Subcutaneous abdominal adipose tissue (tissue), 5 donors: Measurements from ENCODE around the gene AP5Z1.
"Not testable (repeated sequence)": the region's sequence is repeated elsewhere in the genome, so short reads cannot be mapped to it uniquely, and the experiment has no call there.

Experiments used
- H3K27ac ChIP-seq: one replicate; pipeline ENCODE4 v1.7.0; 2013; ENCODE audit warnings: low read depth, mild to moderate bottlenecking, inconsistent platforms, low read length, moderate library complexity
- H3K27me3 ChIP-seq, 5 donors: one replicate each; pipeline ENCODE4 v1.7.0; 2013; ENCODE audit warnings: low read length in 5 of 5, inconsistent platforms in 1 of 5; ENCODE audit not compliant: control insufficient read depth in 5 of 5, insufficient read depth in 4 of 5
- H3K36me3 ChIP-seq, 5 donors: one replicate each; pipeline ENCODE4 v1.7.0; 2013; ENCODE audit warnings: low read length in 5 of 5; ENCODE audit not compliant: control insufficient read depth in 5 of 5, insufficient read depth in 5 of 5
- H3K4me1 ChIP-seq, 5 donors: one replicate each; pipeline ENCODE4 v1.7.0; 2013; ENCODE audit warnings: low read length in 5 of 5, mild to moderate bottlenecking in 3 of 5, moderate library complexity in 1 of 5; ENCODE audit not compliant: control insufficient read depth in 5 of 5, insufficient read depth in 5 of 5
- H3K4me3 ChIP-seq, 5 donors: one replicate each; pipeline ENCODE4 v1.7.0; 2013; ENCODE audit warnings: low read length in 5 of 5, low read depth in 1 of 5
- H3K9ac ChIP-seq, 5 donors: one replicate each; pipeline ENCODE4 v1.7.0; 2013; ENCODE audit warnings: low read length in 5 of 5, mild to moderate bottlenecking in 4 of 5, moderate library complexity in 3 of 5
- H3K9me3 ChIP-seq, 5 donors: one replicate each; pipeline ENCODE4 v1.7.0; 2013; ENCODE audit warnings: low read length in 5 of 5; ENCODE audit not compliant: control insufficient read depth in 5 of 5
- donor health status: healthy.
- donor health status: healthy.
- donor health status: healthy.
- donor health status: healthy.
- donor health status: healthy.

AP5Z1 gene

DNA sequence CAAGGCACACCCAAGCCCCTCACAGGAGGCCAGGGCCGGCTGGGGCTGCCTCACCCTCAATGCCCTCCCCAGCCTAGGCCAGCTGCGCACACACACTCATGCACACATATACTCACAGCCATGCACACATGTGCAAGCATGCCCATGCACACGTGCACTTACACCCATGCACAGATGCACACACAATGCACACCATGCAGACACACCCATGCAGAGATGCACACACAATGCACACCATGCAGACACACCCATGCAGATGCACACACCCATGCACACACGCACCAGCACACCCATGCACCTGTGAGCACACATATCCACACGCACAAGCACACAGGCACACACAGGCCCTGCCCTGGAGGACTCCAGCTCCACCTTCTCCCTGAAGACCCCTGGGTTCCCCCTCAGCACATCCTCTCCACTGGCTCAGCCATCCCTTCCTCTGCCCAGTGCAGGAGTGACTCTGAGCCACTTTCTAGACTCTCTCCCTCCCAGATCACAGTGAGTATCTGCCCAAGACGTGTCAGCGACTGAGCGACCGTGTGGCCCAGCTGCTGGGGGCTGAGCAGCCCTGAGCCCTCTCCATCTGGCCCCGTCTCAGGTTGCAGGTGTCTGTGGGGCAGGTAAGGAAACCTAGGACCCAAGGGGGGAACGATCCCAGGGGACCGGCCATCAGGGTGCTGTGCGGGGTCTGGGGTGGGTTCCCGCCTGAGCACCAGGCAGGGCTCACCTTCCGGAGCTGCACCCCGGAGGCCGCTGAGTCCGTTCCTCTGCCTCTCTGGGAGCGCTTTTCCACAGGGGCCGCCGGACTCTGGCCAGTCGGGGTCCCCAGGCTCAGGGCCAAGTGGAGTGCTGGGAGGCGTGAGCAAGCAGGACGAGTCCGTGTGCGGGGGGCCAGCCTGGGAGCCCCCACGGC is 25.8 kb downstream of the AP5Z1 start:
- peaks cover 0 to 12% (median 8%) of the 10 kb centered on the region in 5 donors for H3K4me1 ChIP-seq
- no peaks in the 10 kb centered on the region for H3K9me3 ChIP-seq
- no peaks in the 10 kb centered on the region for H3K27me3 ChIP-seq
- no peak overlapping the region for H3K27ac ChIP-seq
- no peak overlapping the region for H3K4me3 ChIP-seq
- H3K36me3 ChIP-seq, result no peaks in the 10 kb centered on the region
- no peak overlapping the region for H3K9ac ChIP-seq

- no peaks in the 10 kb centered on the region for H3K9me3 ChIP-seq
- no peak overlapping the region for H3K9ac ChIP-seq
- H3K4me3 ChIP-seq, result no peak overlapping the region
- H3K27me3 ChIP-seq, result no peaks in the 10 kb centered on the region
- peaks cover 0 to 12% (median 8%) of the 10 kb centered on the region in 5 donors for H3K4me1 ChIP-seq
- H3K36me3 ChIP-seq, result no peaks in the 10 kb centered on the region
- no peak overlapping the region for H3K27ac ChIP-seq
Observed at GRCh38 chr7:4801839-4802231, 26.4 kb downstream of the AP5Z1 start.

DNA sequence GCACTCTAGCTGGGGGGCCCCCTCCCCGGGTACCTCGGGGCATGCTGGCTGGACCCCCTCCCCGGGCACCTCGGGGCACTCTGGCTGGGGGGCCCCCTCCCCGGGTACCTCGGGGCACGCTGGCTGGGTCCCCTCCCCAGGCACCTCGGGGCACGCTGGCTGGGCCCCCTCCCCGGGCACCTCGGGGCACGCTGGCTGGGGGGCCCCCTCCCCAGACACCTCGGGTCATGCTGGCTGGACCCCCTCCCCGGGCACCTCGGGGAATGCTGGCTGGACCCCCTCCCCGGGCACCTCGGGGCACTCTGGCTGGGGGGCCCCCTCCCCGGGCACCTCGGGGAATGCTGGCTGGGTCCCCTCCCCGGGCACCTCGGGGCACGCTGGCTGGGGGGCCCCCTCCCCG is 27.2 kb downstream of the AP5Z1 start:
- H3K4me3 ChIP-seq, H3K9ac ChIP-seq, H3K9me3 ChIP-seq, H3K27me3 ChIP-seq, H3K36me3 ChIP-seq, H3K27ac ChIP-seq: not testable (repeated sequence)
- H3K4me1 ChIP-seq, result peaks cover 0 to 12% (median 8%) of the 10 kb centered on the region in 5 donors

DNA sequence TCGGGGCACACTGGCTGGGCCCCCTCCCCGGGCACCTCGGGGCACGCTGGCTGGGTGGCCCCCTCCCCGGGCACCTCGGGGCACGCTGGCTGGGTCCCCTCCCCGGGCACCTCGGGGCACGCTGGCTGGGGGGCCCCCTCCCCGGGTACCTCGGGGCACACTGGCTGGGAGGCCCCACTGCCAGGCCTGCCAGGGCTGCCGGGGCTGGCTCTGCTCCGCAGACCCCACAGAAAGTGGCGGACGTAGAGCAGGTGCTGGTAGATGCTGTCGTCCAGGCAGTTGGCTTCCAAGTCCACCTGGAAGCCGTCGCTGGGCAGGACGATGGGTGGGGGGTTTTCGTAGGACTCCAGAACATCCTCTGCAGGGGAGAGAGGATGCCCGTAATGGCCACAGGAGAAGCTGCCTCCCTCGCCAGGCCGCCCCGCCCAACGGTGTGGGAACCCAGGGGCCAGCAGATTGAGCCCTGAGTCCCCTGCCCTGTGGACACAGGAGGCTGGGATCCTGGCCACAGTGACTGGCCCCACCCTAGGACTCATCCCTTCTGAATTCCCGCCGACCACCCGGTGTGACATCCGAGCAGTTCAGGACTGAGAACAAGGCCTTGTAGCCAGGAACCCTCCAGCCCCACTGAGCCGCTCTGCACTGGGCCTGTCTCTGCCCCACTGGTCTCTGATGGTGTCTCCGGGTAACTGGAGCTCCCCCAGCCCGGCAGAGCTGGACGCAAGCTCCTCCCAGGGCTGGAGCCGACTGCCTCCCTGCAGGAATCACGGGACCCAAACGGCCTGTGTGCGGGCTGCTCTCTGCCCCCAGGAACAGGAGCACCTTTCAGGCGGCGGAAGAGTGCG is 28.2 kb downstream of the AP5Z1 start:
- no peak overlapping the region for H3K9ac ChIP-seq
- H3K4me3 ChIP-seq, result no peak overlapping the region
- H3K9me3 ChIP-seq, result no peaks in the 10 kb centered on the region
- H3K27me3 ChIP-seq, result no peaks in the 10 kb centered on the region
- no peaks in the 10 kb centered on the region for H3K36me3 ChIP-seq
- H3K4me1 ChIP-seq, result peaks cover 0 to 7% (median 5%) of the 10 kb centered on the region in 5 donors
- H3K27ac ChIP-seq, result no peak overlapping the region

DNA sequence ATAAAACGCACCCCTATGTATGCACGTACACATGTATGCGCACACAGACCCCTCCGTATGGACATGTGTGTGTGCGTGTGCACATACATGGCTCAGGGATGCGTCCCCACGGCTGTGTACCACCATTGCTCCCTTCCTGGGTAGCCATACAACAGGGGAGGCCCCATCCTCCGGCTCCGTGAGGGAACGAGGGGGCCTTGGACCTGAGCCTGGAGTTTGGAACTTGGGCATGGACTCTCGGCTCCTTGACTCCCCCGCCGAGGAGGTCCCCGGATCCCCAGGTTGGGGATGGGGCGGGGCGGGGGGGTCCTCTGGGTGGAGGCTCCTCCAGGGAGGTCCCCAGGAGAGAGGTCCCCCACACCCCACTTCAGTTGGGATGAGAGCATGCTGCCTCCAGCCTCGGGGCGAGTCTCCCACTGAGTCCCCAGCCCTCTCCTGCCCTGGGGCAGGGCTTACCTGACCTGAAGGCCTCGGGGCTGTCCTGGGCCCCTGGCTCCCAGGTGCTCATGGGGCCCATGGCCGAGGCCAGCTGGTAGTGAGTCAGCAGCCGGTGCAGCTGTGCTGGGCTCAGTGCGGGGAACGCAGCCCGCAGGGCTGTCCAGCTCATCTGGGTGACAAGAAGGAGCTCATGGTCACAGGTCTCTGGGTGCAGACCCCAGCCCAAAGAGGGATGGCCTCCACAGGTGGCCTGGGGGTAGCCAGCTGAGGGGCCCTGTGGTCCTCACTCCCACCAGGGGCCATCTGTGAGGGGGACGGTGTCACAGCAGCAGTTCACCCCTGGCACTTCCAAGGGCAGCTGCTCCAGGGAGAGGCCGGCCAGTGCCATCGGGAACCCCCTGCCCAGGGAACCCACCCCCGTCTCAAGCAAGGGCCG is 29.9 kb downstream of the AP5Z1 start:
- Histone ChIP-seq H3K9ac (no peak overlapping the region), H3K27ac (no peak overlapping the region), H3K9me3 (no peaks in the 10 kb centered on the region), H3K36me3 (peaks cover 0 to 2% (median 0%) of the 10 kb centered on the region in 5 donors), H3K4me1 (peaks cover 0 to 4% (median 0%) of the 10 kb centered on the region in 5 donors), H3K27me3 (peaks cover 0 to 2% (median 0%) of the 10 kb centered on the region in 5 donors), H3K4me3 (no peak overlapping the region)

DNA sequence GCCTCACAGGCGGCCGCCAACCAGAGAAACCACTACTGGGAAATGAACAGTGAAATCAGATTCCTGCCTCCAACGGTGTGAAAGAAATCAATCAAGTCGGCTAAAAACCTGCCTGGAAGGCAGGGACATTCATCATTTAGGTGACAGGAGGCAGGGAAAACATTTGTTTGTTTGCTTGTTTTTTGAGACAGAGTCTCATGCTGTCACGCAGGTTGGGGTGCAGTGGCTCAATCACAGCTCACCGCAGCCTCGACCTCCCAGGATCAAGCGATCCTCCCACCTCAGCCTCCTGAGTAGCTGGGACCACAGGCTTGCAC is 30.5 kb downstream of the AP5Z1 start:
- Histone ChIP-seq H3K4me1 (peaks cover 0 to 4% (median 0%) of the 10 kb centered on the region in 5 donors), H3K9me3 (no peaks in the 10 kb centered on the region), H3K27me3 (peaks cover 0 to 2% (median 0%) of the 10 kb centered on the region in 5 donors), H3K36me3 (peaks cover 0 to 5% (median 0%) of the 10 kb centered on the region in 5 donors), H3K4me3 (no peak overlapping the region), H3K9ac (no peak overlapping the region), H3K27ac (no peak overlapping the region)

DNA sequence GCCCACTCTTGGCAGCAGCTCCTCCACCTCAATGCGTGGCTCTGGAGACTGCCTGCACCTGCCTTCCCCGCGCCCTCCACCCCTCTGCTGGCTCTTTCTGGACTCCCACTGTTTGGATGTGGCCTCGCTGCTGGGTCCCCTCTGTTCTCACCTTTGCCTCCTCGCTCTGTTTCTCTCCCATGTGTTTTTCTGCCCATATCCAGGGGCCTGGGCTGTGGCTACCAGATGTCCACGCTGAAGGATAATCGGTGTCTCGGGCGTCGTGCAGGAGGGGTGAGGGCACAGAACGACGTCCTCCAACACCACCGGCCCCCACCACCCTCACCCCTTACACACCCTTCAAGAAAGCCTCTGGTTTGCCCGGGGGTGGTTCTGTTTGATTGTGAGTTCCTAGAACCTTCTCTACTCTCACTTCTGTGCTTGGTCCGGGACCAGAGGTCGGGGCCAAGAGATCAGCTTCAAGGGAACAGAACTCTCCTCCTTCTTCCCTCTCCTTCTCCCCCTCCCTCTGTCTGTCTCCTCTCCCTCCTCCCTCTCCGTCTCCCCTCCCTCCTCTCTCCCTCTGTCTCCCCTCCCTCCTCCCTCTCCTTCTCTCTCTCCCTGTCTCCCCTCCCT is 31.7 kb downstream of the AP5Z1 start:
- no peak overlapping the region for H3K9ac ChIP-seq
- H3K4me1 ChIP-seq, result peaks cover 0 to 4% (median 0%) of the 10 kb centered on the region in 5 donors
- H3K36me3 ChIP-seq, result peaks cover 0 to 5% (median 0%) of the 10 kb centered on the region in 5 donors
- H3K27ac ChIP-seq, result no peak overlapping the region
- no peaks in the 10 kb centered on the region for H3K9me3 ChIP-seq
- H3K4me3 ChIP-seq, result no peak overlapping the region
- H3K27me3 ChIP-seq, result peaks cover 0 to 2% (median 0%) of the 10 kb centered on the region in 5 donors

GRCh38 chr7:4807598-4808016 is 32.2 kb downstream of the AP5Z1 start:
- peaks cover 0 to under 1% (median 0%) of the 10 kb centered on the region in 5 donors for H3K9me3 ChIP-seq
- H3K36me3 ChIP-seq, result peaks cover 0 to 5% (median 0%) of the 10 kb centered on the region in 5 donors
- H3K27me3 ChIP-seq, result peaks cover 0 to 2% (median 0%) of the 10 kb centered on the region in 5 donors
- H3K27ac ChIP-seq, result no peak overlapping the region
- no peak overlapping the region for H3K4me3 ChIP-seq
- H3K4me1 ChIP-seq, result peaks cover 0 to 4% (median 0%) of the 10 kb centered on the region in 5 donors
- no peak overlapping the region for H3K9ac ChIP-seq

GRCh38 chr7:4808026-4808425 is 32.6 kb downstream of the AP5Z1 start:
- Histone ChIP-seq H3K36me3 (peaks cover 0 to 5% (median 0%) of the 10 kb centered on the region in 5 donors), H3K27me3 (peaks cover 0 to 2% (median 0%) of the 10 kb centered on the region in 5 donors), H3K9me3 (peaks cover 0 to 3% (median 0%) of the 10 kb centered on the region in 5 donors), H3K9ac (no peak overlapping the region), H3K4me1 (peaks cover 0 to 4% (median 0%) of the 10 kb centered on the region in 5 donors), H3K27ac (no peak overlapping the region), H3K4me3 (no peak overlapping the region)
